ENCODE data around the gene AHSP.
"Not testable (repeated sequence)": the region's sequence is repeated elsewhere in the genome, so short reads cannot be mapped to it uniquely, and the experiment has no call there.

Gene AHSP

DNA sequence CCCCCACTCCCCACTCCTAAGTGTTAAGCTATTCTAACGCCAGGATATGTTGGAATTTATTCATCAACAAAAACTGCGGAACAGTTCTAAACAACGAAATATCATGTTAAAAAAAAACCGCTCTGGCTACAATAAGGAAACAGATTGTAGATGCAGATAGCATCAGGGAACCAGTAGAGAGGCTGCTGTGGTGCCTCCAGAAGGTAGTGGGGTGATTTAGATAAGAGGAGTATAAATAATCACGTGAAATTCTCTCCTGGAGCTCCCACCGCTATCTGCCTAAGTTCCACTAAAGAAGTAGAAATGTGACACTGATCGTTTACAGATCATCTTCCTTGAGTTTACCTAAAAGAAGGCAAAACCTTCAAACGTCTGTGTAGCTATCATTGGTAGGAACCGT is 8.0 kb downstream of the AHSP start:
- no peak for DNase-seq (ENCODE audit: low read depth)
- TF ChIP-seq, protein P1, sequence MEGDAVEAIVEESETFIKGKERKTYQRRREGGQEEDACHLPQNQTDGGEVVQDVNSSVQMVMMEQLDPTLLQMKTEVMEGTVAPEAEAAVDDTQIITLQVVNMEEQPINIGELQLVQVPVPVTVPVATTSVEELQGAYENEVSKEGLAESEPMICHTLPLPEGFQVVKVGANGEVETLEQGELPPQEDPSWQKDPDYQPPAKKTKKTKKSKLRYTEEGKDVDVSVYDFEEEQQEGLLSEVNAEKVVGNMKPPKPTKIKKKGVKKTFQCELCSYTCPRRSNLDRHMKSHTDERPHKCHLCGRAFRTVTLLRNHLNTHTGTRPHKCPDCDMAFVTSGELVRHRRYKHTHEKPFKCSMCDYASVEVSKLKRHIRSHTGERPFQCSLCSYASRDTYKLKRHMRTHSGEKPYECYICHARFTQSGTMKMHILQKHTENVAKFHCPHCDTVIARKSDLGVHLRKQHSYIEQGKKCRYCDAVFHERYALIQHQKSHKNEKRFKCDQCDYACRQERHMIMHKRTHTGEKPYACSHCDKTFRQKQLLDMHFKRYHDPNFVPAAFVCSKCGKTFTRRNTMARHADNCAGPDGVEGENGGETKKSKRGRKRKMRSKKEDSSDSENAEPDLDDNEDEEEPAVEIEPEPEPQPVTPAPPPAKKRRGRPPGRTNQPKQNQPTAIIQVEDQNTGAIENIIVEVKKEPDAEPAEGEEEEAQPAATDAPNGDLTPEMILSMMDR (IDR thresholded peaks at IDR 0.05; ENCODE audit: low read depth, low read length, missing control alignments), result no peak
- in situ Hi-C loops (cut with HindIII; ENCODE audit: low sequenced_read_pairs), result no loop called here
- no peak overlapping the region for H3K4me3 ChIP-seq (ENCODE audit: low read depth, low read length)

DNA sequence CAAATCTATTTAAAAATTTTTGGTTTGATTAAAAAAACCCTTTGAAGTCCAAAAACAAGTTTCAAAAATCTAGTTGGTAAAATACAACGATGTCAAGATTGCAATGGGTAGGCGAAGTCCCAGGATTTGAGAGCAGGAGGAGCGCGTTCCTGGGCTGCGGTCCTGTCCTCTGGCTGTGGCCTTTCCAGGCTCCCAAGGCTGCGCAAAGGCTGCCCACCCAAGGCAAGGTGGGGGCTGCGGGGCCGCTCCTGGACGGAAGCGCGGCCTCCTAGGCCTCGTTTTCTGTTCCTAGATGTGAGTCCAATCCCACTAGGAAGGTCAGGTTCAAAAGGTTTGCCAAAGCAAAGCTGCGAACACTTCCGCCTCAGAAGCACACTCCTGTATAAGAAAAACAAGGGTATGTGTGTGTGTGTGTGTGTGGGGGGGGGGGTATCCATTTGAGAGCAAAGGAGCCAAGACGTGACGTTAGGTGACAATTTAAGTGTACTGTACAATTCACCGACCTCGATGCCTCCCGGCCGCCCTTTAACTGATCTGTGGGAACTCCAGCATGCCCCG is 9.2 kb downstream of the AHSP start:
- in situ Hi-C loops (cut with HindIII; ENCODE audit: low sequenced_read_pairs), result no loop called here
- peak overlapping the region; percentile 30 for H3K4me3 ChIP-seq (ENCODE audit: low read depth, low read length)
- TF ChIP-seq, protein P1 (IDR thresholded peaks at IDR 0.05; ENCODE audit: low read depth, low read length, missing control alignments), result no peak
- no peak for DNase-seq (ENCODE audit: low read depth)

GRCh38 chr16:31537362-31538242 is 9.9 kb downstream of the AHSP start:
- TF ChIP-seq, protein P1 (IDR thresholded peaks at IDR 0.05; ENCODE audit: low read depth, low read length, missing control alignments), result no peak
- in situ Hi-C loops (cut with HindIII; ENCODE audit: low sequenced_read_pairs), result no loop called here
- peak overlapping the region; percentile 30 for H3K4me3 ChIP-seq (ENCODE audit: low read depth, low read length)
- DNase-seq (ENCODE audit: low read depth), result no peak

- in situ Hi-C loops (cut with HindIII; ENCODE audit: low sequenced_read_pairs); H3K4me3 ChIP-seq (ENCODE audit: low read depth, low read length); DNase-seq (ENCODE audit: low read depth): not testable (repeated sequence)
These were observed 10.5 kb downstream of the AHSP start for GRCh38 chr16:31538243-31538598.

DNA sequence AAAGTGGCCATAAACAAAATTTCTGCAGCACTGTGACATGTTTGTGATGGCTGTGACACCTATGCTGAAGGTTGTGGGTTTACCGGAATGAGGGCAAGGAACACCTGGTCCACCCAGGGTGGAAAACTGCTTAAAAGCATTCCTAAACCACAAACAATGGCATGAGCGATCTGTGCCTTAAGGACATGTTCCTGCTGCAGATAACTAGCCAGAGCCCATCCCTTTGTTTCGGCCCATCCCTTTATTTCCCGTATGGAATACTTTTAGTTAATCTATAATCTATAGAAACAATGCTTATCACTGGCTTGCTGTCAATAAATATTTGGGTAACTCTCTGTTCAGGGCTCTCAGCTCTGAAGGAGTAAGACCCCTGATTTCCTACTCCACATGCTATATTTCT is 12.1 kb downstream of the AHSP start:
- H3K4me3 ChIP-seq (ENCODE audit: low read depth, low read length); in situ Hi-C loops (cut with HindIII; ENCODE audit: low sequenced_read_pairs); DNase-seq (ENCODE audit: low read depth): not testable (repeated sequence)

GRCh38 chr16:31542763-31543162 is 15.1 kb downstream of the AHSP start:
- DNase-seq (ENCODE audit: low read depth), result no peak
- TF ChIP-seq, protein P1 (IDR thresholded peaks at IDR 0.05; ENCODE audit: low read depth, low read length, missing control alignments), result no peak
- in situ Hi-C loops (cut with HindIII; ENCODE audit: low sequenced_read_pairs), result no loop called here
- no peak overlapping the region for H3K4me3 ChIP-seq (ENCODE audit: low read depth, low read length)

GRCh38 chr16:31561426-31562233 is 33.9 kb downstream of the AHSP start:
- TF ChIP-seq, protein P1 (IDR thresholded peaks at IDR 0.05; ENCODE audit: low read depth, low read length, missing control alignments), result no peak
- DNase-seq (ENCODE audit: low read depth), result no peak
- in situ Hi-C loops (cut with HindIII; ENCODE audit: low sequenced_read_pairs), result no loop called here
- no peak overlapping the region for H3K4me3 ChIP-seq (ENCODE audit: low read depth, low read length)
